Lower leg skin (tissue), 3 donors: ENCODE results near the gene OFD1.

Experiments
- CTCF ChIP-seq, 3 donors: fragments of 450-650 bp; IDR thresholded peaks; one replicate each; pipeline ENCODE4 v1.5.1; 2016; ENCODE audit warnings: antibody characterized with exemption in 3 of 3, mild to moderate bottlenecking in 3 of 3, moderate library complexity in 2 of 3
- POLR2A ChIP-seq, 2 donors: fragments of 450-650 bp; IDR thresholded peaks; one replicate each; pipeline ENCODE4 v1.6.1; 2016 to 2017; ENCODE audit warnings: antibody characterized with exemption in 2 of 2, mild to moderate bottlenecking in 1 of 2, moderate library complexity in 1 of 2

GRCh38 chrX:13798184-13798583, 63.6 kb downstream of the OFD1 start:
- TF ChIP-seq CTCF (IDR thresholded peaks at IDR 0.05) (no peak), POLR2A (IDR thresholded peaks at IDR 0.05) (no peak)
